GM11168 (cell line): Measurements from ENCODE around the gene DDR2.
"Not testable (repeated sequence)": the region's sequence is repeated elsewhere in the genome, so short reads cannot be mapped to it uniquely, and the experiment has no call there.

Source experiments
- in situ Hi-C: fragments of 300-500 bp; cut with MboI; formaldehyde crosslinking; loops from one replicate; pipeline ENCODE4 v1.12.0; 2022; ENCODE audit warnings: low sequenced_read_pairs; ENCODE audit not compliant: unreplicated experiment

DDR2 gene

DNA sequence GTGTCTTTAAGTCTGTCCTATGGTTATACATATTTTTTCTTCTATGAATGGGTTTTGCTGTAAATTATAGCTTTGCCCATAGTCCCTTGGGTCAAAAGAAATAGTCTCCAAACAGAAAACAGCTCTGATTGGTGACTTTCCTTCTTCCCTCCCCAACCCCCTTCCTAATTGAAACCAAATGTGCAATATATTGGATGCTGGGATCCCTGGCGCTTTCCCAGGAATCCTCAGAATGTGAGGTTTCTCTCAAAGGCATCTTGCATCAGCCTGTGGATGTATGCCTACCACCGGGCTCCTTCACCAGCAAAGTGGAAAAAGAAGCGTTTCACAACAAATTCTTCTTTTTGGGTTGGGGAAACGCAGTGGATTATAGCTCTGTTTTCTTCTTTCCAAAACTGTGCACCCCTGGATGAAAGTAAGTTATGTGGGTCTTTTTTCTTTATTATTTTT is at the start of gene DDR2:
DDR2 (plus strand) TSS at position 248 of the 450 bp plus-strand sequence. CDS start 86,600 bp downstream, outside the sequence.
- in situ Hi-C loops: loop anchor here (25.0 kb wide), 1 partner anchor 155 kb away; the partner anchor contains the start of gene HSD17B7

DNA sequence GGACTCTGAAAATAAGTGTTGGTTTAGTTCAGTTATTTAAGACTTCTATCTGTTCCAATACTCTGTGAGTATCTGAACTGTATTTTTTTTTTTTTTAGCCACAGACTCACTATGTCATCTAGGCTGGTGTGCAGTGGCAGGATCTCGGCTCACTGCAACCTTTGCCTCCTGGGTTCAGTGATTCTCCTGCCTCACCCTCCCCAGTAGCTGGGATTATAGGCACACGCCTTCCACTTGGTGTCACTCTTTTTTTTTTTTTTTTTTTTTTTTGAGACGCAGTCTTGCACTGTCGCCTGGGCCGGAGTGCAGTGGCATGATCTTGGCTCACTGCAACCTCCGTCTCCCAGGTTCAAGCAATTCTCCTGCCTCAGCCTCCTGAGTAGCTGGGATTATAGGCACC is 49.4 kb upstream of the DDR2 start:
- in situ Hi-C loops: not testable (repeated sequence)

DNA sequence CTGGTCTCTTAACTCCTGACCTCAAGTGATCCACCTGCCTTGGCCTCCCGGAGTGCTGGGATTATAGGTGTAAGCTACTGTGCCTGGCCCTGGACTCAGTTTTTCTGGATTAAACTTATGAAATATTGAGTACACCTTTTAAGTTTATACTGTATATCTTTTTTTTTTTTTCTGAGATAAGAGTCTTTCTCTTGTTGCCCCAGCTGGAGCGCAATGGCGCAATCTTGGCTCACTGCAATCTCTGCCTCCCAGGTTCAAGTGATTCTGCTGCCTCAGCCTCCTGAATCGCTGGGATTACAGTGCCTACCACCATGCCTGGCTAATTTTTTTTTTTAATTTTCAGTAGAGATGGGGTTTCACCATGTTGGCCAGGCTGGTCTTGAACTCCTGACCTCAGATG is 47.2 kb upstream of the DDR2 start:
- in situ Hi-C loops: not testable (repeated sequence)

DNA sequence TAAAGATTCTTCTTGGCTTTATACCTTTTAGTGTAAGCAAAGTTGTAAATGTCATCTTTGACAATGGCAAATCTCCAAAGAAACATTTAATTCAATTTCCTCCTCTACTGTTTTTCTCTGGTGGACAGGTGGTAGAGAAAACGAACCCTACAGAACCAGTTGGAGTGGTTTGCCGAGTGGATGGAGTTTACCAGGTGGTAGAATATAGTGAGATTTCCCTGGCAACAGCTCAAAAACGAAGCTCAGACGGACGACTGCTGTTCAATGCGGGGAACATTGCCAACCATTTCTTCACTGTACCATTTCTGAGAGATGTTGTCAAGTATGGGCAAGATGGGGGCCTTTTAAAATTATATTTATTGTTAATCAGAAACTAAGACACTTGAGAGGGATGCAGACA is 44.9 kb upstream of the DDR2 start:
- in situ Hi-C loops: no loop called here

DNA sequence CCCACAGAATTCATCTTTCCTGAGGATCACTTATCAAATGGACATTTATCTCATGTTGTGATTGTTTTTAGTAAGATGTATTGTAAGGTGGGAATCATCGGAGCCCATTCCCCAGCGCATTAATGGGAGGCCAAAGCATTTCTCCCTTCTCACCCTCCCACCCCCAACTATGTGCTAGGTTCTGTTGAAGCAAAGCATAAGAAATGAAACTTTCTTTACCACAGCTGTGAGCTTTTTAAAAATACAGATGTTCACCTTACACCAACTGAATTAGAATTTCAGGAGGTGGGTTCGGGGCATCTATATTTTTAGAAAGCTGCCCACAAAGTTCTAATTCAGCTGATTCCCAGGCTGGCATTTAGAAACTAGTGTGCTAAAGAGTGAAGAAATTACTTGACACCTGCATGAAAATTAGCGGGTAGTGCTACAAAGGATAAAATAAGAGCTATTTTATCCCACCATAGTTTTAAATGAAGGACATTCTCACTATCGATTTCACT is 44.5 kb upstream of the DDR2 start:
- in situ Hi-C loops: no loop called here

DNA sequence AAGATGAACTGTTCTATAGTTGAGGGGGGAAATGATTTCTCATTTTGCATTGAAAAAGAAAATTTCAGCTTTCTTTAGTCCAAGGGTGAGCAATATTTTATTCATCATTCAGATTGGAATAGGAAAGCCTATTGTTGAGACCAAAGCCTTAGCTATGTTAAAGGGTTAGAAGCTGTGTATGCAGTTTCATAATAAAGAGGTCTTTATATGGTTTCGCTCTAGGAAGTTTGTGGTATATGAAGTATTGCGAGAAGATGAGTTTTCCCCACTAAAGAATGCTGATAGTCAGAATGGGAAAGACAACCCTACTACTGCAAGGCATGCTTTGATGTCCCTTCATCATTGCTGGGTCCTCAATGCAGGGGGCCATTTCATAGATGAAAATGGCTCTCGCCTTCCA is 42.2 kb upstream of the DDR2 start:
- in situ Hi-C loops: no loop called here

DNA sequence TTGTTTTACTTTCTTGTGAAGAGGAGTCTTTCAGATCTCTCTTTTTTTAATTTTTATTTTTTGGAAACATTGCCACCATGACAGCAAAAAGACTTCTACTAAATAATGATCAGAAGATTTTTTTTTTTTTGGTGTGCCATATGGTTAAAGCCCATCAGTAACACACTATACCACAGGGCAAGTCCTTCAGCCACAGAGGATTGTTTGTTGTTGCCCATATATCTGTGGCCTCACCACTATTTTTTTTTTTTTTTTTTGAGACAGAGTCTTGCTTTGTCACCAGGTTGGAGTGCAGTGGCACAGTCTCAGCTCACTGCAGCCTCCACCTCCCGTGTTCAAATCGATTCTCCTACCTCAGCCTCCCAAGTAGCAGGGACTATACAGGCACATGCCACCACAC is 41.6 kb upstream of the DDR2 start:
- in situ Hi-C loops: no loop called here

DNA sequence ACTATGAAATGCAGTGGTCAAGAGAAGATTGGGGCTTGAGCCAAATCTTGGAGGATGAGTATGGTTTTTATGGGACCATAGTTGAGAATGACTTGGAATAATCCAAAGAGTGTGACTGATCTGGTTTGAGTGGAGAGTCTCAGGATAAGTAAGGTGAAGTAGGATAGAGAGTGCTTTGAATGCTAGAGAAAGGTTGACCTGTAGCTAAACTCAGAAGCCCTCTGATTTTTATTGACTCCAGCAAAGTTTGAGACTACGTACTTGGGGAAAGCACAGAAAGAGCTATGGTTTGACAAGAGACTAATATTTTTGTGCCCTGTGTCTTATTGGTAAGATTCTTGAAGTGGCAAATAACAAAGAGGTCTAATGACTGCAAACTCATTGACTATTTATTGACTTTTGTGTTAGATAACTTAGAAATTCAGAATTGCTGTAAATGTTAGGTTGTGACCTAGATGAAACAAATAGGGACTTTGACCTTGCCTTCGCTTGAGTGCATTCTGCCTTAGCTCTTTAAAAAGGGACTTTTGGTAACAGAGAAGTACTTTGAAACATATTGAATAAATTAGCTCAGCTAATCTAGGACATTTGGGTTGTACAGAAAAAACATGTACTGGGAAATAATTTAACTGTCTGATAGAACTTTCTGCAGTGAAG is 35.6 kb upstream of the DDR2 start:
- in situ Hi-C loops: no loop called here

DNA sequence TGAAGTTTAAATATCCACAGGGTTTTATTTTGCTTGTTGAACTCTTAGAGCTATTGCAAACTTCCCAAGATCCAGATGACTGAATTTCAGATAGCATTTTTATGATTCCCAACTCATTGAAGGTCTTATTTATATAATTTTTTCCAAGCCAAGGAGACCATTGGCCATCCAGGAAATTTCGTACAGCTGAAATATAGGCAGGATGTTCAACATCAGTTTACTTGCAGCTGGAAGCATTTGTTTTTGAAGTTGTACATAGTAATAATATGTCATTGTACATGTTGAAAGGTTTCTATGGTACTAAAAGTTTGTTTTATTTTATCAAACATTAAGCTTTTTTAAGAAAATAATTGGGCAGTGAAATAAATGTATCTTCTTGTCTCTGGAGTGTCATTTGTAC is 32.8 kb upstream of the DDR2 start:
- in situ Hi-C loops: no loop called here

DNA sequence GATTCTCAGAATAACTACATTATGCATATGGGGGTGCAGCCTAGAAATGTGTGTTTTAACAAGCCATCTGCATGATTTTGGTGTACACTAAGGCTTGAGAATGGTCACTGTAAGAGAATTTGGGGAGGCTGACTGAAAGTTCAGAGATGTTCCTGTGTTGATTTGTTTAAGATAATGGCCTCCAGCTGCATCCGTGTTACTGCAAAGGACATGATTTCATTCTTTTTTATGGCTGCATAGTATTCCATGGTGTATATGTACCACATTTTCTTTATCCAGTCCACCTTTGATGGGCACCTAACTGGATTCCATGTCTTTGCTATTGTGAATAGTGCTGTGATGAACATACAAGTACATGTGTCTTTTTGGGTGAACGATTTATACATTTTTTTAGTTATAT is 29.1 kb upstream of the DDR2 start:
- in situ Hi-C loops: not testable (repeated sequence)

DNA sequence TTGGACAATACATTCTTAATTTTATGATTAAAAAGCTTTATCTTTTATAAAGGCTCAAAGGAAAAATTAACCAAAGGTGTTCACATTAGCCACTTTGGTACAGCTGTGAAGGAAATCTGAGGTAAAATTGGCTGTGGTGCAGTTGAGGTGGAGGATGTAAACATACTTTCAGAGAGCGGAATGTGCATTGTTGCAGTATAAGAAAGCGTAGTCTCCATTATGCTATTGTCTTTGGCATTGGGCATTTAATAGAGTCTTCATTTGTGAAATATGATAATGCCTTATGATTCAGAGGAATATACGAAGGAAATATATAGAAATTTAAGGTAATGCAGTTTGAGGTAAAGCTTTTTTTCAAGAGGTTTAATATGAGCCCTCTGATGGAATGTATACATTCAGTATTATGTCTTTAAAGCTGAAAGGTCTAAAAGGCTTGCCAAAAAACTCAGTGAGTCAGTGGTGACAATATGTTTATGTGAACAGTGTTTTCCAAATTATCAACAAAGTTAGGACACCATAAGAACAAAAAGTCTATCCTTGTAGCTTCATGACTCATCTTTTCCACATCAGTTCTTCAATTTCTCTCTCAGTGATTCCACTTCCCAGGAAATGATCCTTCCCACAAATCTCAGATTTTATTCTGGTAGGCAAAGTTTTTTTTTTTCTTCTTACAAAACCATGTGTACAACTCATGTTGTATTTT is 26.9 kb upstream of the DDR2 start:
- in situ Hi-C loops: no loop called here

DNA sequence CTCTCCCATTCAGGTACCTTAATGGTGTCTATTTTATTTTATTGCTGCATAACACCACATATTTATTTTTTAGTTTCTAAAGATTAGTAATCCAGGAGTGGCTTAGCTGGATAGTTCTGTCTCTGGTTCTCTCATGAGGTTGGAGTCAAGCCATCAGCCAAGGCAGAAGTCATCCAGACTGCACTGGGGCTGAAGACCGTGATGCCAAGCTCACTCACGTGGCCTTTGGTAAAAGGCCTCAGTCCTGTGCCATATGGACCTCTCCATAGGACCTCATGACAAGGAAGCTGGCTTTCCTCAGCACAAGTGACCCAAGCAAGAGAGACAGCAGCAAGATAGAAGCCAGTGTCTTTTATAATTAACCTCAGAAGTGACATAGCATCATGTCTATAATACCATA is 23.0 kb upstream of the DDR2 start:
- in situ Hi-C loops: no loop called here

DNA sequence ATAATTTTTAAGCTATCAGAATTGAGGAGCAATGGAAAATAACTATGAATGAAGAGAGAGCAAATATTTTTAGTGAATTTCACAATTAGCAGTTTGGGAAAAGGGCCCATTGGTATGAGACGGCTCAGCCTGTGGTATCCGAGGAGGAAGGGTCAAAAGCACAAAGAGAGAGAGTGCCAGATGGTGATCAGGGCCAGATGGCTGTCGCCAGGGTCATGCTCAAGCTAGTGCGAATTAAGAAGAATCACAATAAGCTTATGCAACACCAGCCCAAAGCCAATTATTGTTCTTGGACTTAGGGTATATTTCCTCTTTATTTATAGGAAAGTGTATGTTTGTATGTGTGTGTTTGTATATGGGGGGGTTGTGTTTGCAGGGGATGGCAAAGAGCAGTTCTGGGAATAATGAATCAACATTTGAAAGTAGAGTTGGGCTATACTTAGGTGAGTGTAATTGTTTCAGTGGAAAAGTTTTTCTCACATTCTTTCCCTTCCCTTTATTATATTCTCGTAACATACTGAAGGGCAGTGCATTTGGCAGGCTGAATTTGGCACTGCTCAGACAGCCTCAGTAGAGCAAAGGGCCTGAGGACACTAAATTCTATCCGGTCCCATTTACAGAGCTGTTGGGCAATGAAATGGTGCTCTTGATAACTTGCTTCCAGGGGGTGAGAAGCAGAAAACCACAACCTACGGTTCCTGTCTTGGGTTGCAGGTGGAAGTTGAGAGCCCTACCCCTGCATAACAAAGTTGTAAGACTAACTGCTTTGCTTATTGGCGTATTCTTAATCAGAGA is 19.5 kb upstream of the DDR2 start:
- in situ Hi-C loops: no loop called here

DNA sequence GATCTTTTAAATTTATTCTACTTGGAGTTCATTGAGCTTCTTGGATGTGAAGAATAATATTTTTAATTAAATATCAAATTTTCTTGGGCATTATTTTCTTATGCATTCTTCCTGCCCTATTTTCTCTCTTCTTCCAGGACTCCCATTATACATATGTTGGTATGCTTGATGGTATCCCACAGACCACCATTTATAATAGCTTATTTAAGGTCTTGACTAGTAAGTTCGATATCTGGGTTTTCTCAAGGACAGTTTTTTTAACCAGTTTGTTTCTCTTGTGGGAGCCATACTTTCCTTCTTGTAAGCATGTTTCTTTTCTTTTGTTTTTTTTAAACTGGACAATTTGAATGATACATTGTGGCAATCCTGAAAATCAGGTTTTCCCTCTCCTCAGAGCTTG is 15.4 kb upstream of the DDR2 start:
- in situ Hi-C loops: no loop called here

DNA sequence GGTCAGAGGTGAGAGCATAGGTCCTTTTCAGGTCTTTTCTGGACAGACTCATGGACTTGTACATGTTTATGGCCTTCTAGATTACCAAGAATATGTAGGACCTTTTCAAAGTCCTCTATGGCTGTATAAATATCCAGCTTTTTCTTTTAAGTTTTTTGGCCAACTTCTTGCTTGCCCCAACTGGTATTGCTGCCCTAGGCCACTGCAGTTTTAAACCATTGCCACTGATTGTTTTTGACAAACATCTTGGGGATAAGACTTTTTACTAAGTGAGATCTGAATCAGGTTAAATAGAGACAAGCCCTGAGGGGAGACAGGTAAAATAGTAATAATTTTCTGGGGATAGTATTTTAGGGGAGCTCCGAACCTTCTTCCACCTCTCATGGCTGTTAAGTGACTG is 14.8 kb upstream of the DDR2 start:
- in situ Hi-C loops: no loop called here

DNA sequence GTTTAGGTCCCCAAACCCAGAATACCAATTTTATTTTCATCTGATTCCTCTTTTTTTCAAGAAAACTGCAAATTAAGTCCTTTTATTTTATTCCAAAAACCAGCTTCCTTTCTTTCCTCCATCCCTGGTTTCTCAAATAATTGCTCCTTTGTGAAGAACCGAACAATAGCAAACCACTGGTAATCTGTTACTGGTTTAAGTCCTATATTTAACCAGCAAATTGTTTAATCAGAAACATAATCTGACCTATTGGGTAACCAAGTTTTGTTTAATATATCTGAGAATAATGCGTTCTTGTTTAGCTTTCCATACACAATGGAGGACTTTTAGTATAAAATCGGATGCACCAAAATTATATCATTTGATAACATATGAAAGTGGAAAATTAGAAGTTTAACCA is 13.2 kb upstream of the DDR2 start:
- in situ Hi-C loops: no loop called here

DNA sequence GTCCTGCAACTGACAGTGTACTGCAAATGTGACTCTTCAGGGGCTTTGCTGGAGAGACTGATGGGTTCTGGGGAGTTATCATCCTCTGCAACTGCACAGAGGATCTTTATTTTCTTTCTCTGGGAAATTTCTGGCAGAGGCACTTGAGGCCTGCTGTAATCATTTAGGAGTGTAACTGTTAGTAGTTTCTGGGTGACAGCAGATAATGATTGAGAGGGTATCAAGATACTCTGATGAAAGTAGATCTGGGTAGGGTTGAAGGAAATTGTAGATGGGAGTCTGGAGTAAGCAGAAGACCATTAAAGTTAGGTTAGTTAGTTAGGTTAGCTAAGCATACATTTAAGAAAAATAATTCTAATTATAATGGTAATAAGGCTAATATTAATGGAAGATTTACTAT is 11.0 kb upstream of the DDR2 start:
- in situ Hi-C loops: no loop called here

DNA sequence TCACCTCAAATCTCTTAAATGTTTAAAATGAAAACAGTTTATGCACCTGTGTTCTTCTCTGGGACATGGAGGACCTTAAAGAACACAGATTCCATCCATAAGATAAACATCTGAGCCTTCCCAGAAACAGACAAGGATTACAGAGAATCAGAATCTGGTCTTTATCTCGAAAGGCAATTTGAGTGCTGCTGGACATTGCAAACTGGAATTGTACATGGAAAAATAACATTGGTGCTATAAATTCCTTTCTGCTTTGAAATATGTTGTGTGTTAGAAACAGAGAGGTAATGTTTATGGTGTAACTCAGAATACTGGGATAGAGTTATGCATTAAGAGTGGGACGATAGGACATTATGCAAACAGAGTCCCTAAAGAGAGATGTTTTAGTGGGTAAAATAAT is 6.6 kb upstream of the DDR2 start:
- in situ Hi-C loops: loop anchor here (25.0 kb wide), 1 partner anchor 162 kb away; the partner anchor contains the start of gene HSD17B7

DNA sequence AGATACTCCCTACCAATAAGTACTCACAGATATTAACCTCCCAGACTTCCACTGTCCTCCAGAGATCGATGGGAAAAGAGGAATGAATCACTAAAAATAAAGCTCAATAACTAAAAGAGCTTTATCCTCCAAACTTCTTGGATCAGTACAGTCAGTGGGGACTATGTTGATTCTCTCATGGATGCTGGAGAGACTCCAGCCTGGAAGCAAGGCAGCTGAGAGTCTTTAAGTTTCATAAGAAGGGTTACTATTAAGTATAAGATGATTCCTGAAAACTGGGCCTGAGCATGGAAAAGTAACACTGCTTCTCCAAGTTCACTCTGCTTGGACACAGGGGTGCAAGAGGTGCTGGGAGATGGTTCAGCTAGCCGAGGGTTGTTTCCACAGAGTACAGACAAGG is 6.2 kb upstream of the DDR2 start:
- in situ Hi-C loops: loop anchor here (25.0 kb wide), 1 partner anchor 161 kb away; the partner anchor contains the start of gene HSD17B7

DNA sequence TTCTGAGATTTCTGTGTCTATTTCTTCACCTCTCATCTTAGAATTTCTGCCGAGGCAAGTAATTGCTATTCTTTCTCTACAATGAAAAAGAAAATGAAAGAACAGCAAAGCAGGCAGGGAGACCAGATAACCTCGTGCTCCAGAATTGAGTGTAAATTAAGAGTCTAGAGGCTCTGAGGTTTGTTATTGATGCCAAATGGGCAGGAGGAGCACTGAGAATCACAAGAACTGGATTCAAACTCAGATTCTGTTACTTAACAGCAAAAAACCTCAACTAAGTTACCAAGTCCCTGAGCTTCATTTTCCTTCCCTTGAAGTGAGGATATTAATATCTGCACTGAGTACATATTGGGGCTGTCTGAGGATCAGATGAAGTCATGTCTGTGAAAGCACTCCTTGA is 5.5 kb upstream of the DDR2 start:
- in situ Hi-C loops: loop anchor here (25.0 kb wide), 1 partner anchor 161 kb away; the partner anchor contains the start of gene HSD17B7
